ENCODE results near the gene NR4A1. TPM values are rescaled to one million over a fixed set of nuclear protein-coding genes. Genes with fewer than 3 reads are reported as not detected.

The NR4A1 gene
- total RNA-seq, 2 donors from 2014 or later: 79.2 to 133 TPM

DNA sequence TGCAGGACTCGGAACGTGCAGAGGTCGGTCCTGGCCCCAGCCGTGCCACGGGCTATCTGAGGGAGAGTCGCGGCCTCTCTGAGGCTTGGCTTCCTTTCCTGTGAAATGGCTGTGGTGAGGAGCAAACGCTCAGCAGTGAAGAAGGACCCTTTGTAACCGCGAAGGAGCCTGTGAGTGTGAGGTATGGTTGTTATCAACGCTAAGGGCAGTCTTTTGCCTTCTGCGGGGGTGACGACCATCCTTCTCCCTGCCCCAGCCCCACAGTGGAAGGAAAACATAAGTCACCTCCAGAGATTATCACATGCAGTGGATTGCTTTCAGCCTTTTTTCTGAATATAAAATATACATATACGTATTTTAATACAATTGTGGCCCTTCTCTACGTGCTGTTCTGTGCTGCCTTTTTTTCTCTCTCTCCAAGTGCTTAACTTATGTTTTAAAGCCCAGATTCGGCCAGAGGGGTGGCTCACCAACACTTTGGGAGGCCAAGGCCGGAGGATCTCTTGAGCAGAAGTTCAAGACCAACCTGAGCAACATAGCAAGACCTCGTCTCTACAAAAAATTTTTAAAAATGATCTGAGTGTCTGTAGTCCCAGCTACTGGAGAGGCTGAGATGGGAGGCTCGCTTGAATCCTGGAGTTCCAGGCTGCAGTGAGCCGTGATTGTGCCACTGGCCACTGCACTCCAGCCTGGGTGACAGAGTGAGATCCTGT, 27.1 kb upstream of the NR4A1 start:
- Mint-ChIP-seq H3K27me3 (no peaks in the 10 kb centered on the region), H3K4me1 (peaks cover 41% of the 10 kb centered on the region), H3K4me3 (peak overlapping the region; percentile 91), H3K27ac (peak overlapping the region; percentile 94), H3K36me3 (ENCODE audit: low read depth) (no peaks in the 10 kb centered on the region)
- DNase-seq (no peak), ATAC-seq (peak; percentile 9)
- no peaks in the 10 kb centered on the region for H3K9me3 ChIP-seq (ENCODE audit: control insufficient read depth, low read length, poor library complexity, severe bottlenecking)

DNA sequence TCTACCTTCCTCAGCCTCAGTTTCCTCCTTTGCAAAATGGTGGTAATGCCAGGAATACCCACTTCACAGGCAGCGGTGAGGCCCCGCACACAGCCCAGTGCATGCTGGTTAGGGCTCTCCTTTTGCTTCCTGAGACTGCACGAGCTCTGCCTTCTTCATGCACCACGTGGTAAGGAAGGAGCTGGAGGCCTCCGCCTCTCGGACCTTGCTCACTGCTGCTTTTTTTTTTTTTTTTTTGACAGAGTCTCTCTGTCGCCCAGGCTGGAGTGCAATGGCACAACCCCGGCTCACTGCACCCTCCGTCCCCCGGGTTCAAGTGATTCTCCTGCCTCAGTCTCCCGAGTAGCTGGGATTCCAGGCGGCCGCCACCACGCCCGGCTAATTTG, 26.4 kb upstream of the NR4A1 start:
- H3K4me3 Mint-ChIP-seq: peak overlapping the region; percentile 91
- no peaks in the 10 kb centered on the region for H3K36me3 Mint-ChIP-seq (ENCODE audit: low read depth)
- no peaks in the 10 kb centered on the region for H3K27me3 Mint-ChIP-seq
- peak in 1 of 3 donors; percentile 38 for DNase-seq
- peaks cover 41% of the 10 kb centered on the region for H3K4me1 Mint-ChIP-seq
- H3K27ac Mint-ChIP-seq: peak overlapping the region; percentile 94
- no peak for ATAC-seq
- no peaks in the 10 kb centered on the region for H3K9me3 ChIP-seq (ENCODE audit: control insufficient read depth, low read length, poor library complexity, severe bottlenecking)

DNA sequence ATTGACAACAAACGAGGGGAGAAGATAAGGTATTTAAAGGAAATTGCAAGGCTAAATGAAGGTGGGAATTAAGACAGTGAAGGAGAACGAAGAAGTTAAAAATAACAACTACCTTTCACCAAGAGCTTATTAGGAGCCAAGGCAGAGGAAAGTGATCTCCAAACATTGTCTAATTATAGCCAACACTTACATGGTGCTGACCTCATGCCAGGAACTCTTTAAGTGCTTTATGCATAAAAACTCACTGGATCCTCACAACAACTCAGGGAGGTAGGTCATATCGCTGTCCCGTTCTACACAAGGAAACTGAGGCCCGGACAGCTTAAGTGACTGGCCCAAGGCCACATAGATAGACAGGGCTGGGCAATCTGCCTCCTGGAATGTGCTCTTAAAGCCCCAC, 25.0 kb upstream of the NR4A1 start:
- no peaks in the 10 kb centered on the region for H3K36me3 Mint-ChIP-seq (ENCODE audit: low read depth)
- DNase-seq (no peak), ATAC-seq (no peak)
- H3K4me1 Mint-ChIP-seq: peaks cover 28% of the 10 kb centered on the region
- H3K4me3 Mint-ChIP-seq: peak overlapping the region; percentile 19
- H3K27me3 Mint-ChIP-seq: no peaks in the 10 kb centered on the region
- H3K9me3 ChIP-seq (ENCODE audit: control insufficient read depth, low read length, poor library complexity, severe bottlenecking): no peaks in the 10 kb centered on the region
- H3K27ac Mint-ChIP-seq: peak overlapping the region; percentile 94

DNA sequence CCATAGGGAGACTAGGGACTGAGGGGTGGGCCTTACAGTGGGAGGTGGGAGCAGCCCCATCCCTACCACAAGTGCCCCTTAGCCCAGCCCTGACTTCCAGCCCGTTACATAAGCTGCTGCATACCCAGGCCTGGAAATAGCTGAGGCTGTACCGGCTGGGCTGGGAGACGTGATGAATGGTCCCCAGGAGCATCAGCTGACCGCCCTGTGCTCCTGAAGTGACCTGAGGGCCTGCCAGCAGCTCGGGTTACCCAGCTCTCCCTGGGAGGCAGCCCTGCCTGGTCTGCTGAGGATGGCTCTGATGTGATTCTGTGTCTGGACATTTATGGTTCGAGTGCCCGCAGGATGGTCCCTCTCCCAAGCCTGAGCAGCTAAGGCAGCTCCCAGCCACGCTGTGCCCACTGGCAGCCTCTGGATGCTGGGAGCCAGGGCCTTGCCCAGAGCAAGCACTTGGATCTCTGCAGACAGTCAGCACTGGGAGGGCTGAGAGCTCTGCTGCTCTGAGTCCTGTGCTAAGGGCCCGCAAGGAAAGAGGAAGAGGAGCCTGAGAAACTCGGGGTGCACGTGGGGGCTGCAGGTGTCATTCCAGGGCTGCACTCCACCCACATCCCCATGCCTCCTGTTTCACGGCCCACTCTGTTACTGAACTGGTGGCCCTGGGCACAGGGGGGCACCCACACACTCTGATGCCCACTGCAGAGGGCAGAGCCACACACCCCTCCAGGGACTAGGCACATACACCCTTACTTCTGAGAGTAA, 24.0 kb upstream of the NR4A1 start:
- no peak overlapping the region for H3K27ac Mint-ChIP-seq
- H3K9me3 ChIP-seq (ENCODE audit: control insufficient read depth, low read length, poor library complexity, severe bottlenecking): no peaks in the 10 kb centered on the region
- no peak for ATAC-seq
- no peak overlapping the region for H3K4me3 Mint-ChIP-seq
- H3K27me3 Mint-ChIP-seq: no peaks in the 10 kb centered on the region
- no peaks in the 10 kb centered on the region for H3K36me3 Mint-ChIP-seq (ENCODE audit: low read depth)
- no peak for DNase-seq
- H3K4me1 Mint-ChIP-seq: peaks cover 30% of the 10 kb centered on the region

DNA sequence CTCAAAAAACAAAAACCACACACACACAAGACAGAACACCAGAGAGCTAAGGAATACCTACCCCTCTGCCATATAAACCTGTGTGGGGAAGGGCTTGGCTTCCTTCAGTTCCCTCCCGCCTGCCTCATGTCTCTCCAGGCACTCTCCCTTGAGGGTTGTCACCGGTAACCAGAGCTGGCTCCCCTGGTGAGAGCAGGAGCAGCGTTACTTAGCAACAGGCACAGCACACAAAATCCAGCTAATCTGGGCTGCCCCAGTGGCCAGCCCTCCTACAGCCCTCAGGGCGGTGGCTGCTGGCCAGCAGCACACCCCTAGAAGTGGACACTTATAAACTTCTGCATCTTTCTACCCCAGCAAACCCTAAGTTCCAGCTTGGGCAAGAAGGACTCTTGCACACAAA, 21.6 kb upstream of the NR4A1 start:
- Mint-ChIP-seq H3K27ac (no peak overlapping the region), H3K4me1 (peaks cover 28% of the 10 kb centered on the region), H3K36me3 (ENCODE audit: low read depth) (no peaks in the 10 kb centered on the region), H3K4me3 (no peak overlapping the region), H3K27me3 (no peaks in the 10 kb centered on the region)
- ATAC-seq (no peak), DNase-seq (no peak)
- no peaks in the 10 kb centered on the region for H3K9me3 ChIP-seq (ENCODE audit: control insufficient read depth, low read length, poor library complexity, severe bottlenecking)

DNA sequence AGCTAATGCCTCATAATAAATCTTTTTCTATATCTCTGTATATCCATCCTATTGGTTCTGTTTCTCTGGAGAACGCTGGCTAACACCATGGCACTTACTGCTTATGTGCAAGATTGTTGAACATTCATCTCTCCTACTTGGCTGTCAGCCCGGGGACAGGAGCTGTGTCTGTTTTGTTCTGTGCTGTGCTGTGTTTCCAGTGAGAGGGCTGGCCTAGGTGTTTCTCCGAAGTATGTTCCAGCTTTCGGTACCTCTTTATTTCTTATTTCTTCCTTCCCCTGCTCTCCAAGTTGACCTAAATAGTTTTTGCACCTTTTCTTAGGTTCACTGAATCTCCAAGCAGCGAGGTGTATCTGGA, 18.8 kb upstream of the NR4A1 start:
- Mint-ChIP-seq H3K4me3 (peak overlapping the region; percentile 84), H3K36me3 (ENCODE audit: low read depth) (no peaks in the 10 kb centered on the region), H3K27me3 (no peaks in the 10 kb centered on the region), H3K4me1 (peaks cover 21% of the 10 kb centered on the region), H3K27ac (peak overlapping the region; percentile 73)
- no peak for ATAC-seq
- no peak for DNase-seq
- H3K9me3 ChIP-seq (ENCODE audit: control insufficient read depth, low read length, poor library complexity, severe bottlenecking): no peaks in the 10 kb centered on the region

DNA sequence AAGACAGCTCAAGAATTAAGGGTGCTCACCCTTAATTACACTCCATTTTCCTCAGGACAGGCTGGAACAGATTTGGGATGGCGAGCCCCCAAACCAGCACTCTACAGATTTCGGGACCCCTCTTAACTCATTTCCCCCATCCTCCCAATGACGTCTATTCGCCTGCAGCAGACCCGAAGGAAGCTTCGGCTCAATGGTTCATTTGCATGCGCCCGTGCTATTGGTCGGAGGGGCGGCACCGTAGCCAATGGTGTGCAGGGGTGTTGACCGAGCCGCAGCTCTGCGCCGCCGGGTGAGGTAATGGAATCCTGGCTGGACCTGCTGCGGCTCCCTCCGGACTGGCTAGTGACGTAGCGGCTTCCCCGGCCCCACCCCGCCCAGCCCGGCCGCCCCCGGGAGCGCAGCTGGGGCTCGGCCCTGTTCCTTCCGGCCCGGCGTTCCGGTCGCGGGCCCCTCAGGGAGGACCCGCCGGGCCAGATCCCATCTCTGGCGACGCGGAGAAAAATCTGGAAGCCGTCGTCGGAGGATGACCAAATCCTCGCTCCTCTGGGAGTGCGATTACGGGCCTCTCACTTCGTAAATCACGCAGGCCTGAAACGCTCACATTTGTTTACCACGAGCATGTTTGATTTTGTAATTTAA, 18.3 kb upstream of the NR4A1 start:
- H3K27ac Mint-ChIP-seq: peak overlapping the region; percentile 73
- H3K9me3 ChIP-seq (ENCODE audit: control insufficient read depth, low read length, poor library complexity, severe bottlenecking): no peaks in the 10 kb centered on the region
- H3K4me1 Mint-ChIP-seq: peaks cover 21% of the 10 kb centered on the region
- H3K36me3 Mint-ChIP-seq (ENCODE audit: low read depth): no peaks in the 10 kb centered on the region
- DNase-seq: peak; percentile 74 to 87 (median 84)
- H3K4me3 Mint-ChIP-seq: peak overlapping the region; percentile 84
- peak; percentile 85 for ATAC-seq
- no peaks in the 10 kb centered on the region for H3K27me3 Mint-ChIP-seq

DNA sequence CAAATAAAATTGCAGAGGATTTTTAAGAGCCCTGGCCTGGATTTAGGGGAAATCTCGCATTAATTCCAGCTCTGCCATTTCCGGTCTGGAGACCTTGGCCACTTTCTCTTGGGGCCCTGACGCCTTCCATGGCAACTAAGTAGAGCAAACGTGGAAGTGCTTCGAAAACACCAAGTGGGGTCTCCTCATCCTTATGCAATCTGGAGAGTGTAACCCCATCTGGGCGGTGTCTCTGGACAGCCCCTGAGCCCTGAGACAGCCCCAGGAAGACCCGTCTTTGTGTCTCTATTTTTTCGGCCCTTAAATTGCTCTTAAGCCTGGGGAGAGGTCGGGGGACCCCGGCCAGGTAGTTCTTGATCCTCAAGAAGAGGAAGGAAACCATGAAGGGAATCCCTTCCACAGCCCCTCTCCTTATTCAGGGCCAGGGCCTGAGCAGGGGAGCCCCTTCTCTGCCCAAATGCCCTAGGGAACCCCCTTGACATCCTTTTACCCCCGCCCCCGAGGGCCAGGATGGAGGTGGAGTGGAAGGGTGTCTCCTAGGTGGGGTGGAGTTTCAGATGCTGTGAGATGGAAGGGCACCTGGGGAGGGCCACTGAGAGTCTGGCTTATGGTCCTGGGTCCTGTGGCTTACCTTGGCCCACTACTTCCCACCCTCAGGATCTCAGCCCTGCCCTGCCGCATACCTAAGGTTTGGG, 17.6 kb upstream of the NR4A1 start:
- Mint-ChIP-seq H3K4me1 (peaks cover 24% of the 10 kb centered on the region), H3K27ac (peak overlapping the region; percentile 62), H3K4me3 (peak overlapping the region; percentile 84), H3K36me3 (ENCODE audit: low read depth) (no peaks in the 10 kb centered on the region), H3K27me3 (no peaks in the 10 kb centered on the region)
- no peaks in the 10 kb centered on the region for H3K9me3 ChIP-seq (ENCODE audit: control insufficient read depth, low read length, poor library complexity, severe bottlenecking)
- DNase-seq (no peak), ATAC-seq (no peak)

DNA sequence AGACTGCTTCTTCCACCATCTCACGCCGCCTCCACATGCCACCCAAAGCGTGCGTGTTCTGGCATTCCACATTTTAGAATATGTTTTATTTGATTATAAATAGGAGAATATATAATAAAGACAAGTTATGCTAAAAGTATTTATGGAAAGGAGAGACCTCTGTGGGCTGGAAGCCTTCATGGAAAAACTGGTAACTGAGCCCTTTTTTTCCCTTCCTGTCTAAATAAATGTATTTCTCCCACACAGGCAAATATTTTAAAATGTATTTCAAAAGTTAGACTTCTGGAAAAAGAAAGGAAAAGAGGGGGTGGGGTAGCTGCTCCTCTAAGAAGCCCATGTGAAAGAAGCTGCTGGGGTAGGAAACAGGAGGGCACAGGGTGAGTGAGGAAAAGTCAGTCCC, 16.1 kb upstream of the NR4A1 start:
- H3K27ac Mint-ChIP-seq: peak overlapping the region; percentile 49
- no peaks in the 10 kb centered on the region for H3K36me3 Mint-ChIP-seq (ENCODE audit: low read depth)
- no peak for DNase-seq
- peaks cover 25% of the 10 kb centered on the region for H3K4me1 Mint-ChIP-seq
- ATAC-seq: no peak
- no peaks in the 10 kb centered on the region for H3K27me3 Mint-ChIP-seq
- no peaks in the 10 kb centered on the region for H3K9me3 ChIP-seq (ENCODE audit: control insufficient read depth, low read length, poor library complexity, severe bottlenecking)
- H3K4me3 Mint-ChIP-seq: no peak overlapping the region

DNA sequence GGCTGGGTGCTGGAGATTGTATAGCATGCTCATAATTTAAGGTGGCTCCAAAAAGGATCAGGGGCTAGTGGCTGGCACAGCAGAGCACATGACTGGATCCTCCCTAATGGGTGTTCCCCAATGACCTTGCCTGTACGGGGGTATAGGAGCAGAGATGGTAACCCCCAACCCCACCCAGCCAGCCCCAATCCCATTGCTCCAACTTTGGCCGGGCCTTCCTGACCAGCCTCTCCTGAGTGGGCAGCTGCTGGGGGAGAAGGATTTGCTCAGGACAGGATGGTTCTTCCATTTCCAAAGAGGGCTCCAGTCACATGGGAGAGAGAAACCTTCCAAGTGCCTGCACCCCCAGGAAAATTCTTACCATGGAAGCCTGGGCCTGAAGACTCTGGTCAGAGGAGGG, 15.3 kb upstream of the NR4A1 start:
- DNase-seq: no peak
- Mint-ChIP-seq H3K27ac (peak overlapping the region; percentile 88), H3K4me1 (peaks cover 25% of the 10 kb centered on the region), H3K4me3 (peak overlapping the region; percentile 77), H3K36me3 (ENCODE audit: low read depth) (no peaks in the 10 kb centered on the region), H3K27me3 (no peaks in the 10 kb centered on the region)
- H3K9me3 ChIP-seq (ENCODE audit: control insufficient read depth, low read length, poor library complexity, severe bottlenecking): no peaks in the 10 kb centered on the region
- no peak for ATAC-seq

DNA sequence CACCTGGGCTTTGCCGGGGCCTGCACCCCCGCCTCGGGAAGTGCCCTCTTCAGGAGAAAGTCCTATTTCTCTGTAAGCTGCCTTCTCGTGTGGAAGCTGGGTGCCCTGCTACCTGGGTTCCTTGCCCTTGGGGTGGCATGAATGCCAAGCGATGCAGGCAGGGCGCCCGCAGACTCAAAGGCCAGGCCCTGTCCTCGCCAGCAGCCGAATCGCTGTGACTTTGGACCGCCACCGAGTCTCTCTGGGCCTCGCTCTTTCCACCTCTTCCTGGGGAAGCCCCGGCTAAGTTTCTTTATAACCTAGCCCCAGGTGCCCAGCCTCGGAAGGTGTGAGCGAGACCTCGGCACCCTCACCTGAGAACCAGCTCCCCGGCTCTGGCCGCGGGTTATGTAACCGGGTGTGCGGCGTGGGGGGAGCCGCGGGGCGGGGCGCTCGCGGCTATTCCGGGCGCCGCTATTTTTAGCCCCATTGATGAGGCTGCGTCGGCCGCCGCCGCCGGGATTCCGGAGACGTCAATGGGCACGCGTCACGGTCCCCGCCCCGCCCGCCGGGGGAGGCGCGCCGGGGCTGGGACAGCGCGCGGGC, 14.6 kb upstream of the NR4A1 start:
- DNase-seq: peak; percentile 85 to 88 (median 88)

DNA sequence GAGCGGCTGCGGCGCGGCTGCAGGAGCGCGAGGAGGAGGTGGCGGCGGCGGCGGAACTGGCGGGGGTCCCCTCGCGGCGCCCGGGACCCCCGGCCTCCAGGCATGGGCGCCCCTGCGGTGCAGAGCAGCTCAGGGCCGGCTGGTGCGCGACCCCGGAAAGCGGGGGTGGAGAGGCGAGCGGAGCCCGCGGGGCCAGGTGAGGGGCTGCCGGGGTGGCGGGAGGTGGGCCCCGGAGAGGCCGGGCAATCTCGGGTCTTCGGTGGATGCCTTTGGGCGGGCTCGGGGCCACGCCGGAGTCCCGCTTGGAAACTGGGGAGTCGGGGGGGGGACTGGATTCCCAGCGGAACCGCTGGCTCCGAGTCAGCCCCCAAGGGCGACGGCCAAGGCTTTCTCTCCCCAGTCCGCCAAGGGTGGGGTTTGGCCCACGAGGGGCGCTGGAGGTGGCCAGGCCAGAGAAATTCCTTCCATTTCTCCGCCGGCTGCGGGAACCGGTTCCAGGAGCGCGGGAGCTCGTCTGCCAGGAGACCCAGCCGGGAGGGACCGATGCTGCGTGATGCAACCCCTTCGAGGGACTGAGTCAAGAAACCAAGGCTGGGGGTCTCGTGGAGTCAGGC, 13.9 kb upstream of the NR4A1 start:
- no peaks in the 10 kb centered on the region for H3K27me3 Mint-ChIP-seq
- H3K9me3 ChIP-seq (ENCODE audit: control insufficient read depth, low read length, poor library complexity, severe bottlenecking): no peaks in the 10 kb centered on the region
- H3K4me3 Mint-ChIP-seq: peak overlapping the region; percentile 58
- H3K27ac Mint-ChIP-seq: no peak overlapping the region
- H3K36me3 Mint-ChIP-seq (ENCODE audit: low read depth): no peaks in the 10 kb centered on the region
- ATAC-seq (no peak), DNase-seq (no peak)
- peaks cover 30% of the 10 kb centered on the region for H3K4me1 Mint-ChIP-seq

More for the DNA sequence above, 14.6 kb upstream of the NR4A1 start:
- H3K27me3 Mint-ChIP-seq: no peaks in the 10 kb centered on the region
- no peaks in the 10 kb centered on the region for H3K9me3 ChIP-seq (ENCODE audit: control insufficient read depth, low read length, poor library complexity, severe bottlenecking)
- peak; percentile 75 for ATAC-seq
- H3K4me3 Mint-ChIP-seq: peak overlapping the region; percentile 77
- no peaks in the 10 kb centered on the region for H3K36me3 Mint-ChIP-seq (ENCODE audit: low read depth)
- peaks cover 27% of the 10 kb centered on the region for H3K4me1 Mint-ChIP-seq
- peak overlapping the region; percentile 88 for H3K27ac Mint-ChIP-seq
